HEK293 (cell line): Measurements from ENCODE around the gene CDC42.

Experiments
- ATF2 ChIP-seq: fragments of 450-650 bp; formaldehyde crosslinking; IDR thresholded peaks from 2 replicates; pipeline ENCODE4 v1.5.1; 2016; ENCODE audit warnings: missing biosample characterization, missing genetic modification characterization, low read depth
- BCL11A ChIP-seq: fragments of 450-650 bp; formaldehyde crosslinking; IDR thresholded peaks from 2 replicates; pipeline ENCODE4 v1.5.1; 2016; ENCODE audit warnings: low read depth, missing biosample characterization, missing genetic modification characterization
- REST ChIP-seq: fragments of 450-650 bp; formaldehyde crosslinking; IDR thresholded peaks from 2 replicates; pipeline ENCODE4 v1.5.1; 2016; ENCODE audit warnings: missing biosample characterization, missing genetic modification characterization
- ZBTB17 ChIP-seq: fragments of 450-650 bp; formaldehyde crosslinking; IDR thresholded peaks from 2 replicates; pipeline ENCODE4 v1.5.1; 2016; ENCODE audit warnings: missing biosample characterization, missing genetic modification characterization
- ZNF138 ChIP-seq: fragments of 450-650 bp; formaldehyde crosslinking; IDR thresholded peaks from 2 replicates; pipeline ENCODE4 v1.5.1; 2016; ENCODE audit warnings: missing biosample characterization, missing genetic modification characterization, borderline replicate concordance
- ZNF239 ChIP-seq: fragments of 450-650 bp; formaldehyde crosslinking; IDR thresholded peaks from 2 replicates; pipeline ENCODE4 v1.5.1; 2016; ENCODE audit warnings: missing biosample characterization, missing genetic modification characterization
- ZNF558 ChIP-seq: fragments of 450-650 bp; formaldehyde crosslinking; IDR thresholded peaks from 2 replicates; pipeline ENCODE4 v1.5.1; 2016; ENCODE audit warnings: missing biosample characterization, missing genetic modification characterization
- TF ChIP-seq, protein P1 (sequence below): fragments of 450-650 bp; formaldehyde crosslinking; IDR thresholded peaks from 2 replicates; pipeline ENCODE4 v1.5.1; 2016; ENCODE audit warnings: missing biosample characterization, missing genetic modification characterization
- TF ChIP-seq, protein P2 (sequence below): fragments of 450-650 bp; formaldehyde crosslinking; IDR thresholded peaks from 2 replicates; pipeline ENCODE4 v1.5.1; 2016; ENCODE audit warnings: missing biosample characterization, missing genetic modification characterization

DNA sequence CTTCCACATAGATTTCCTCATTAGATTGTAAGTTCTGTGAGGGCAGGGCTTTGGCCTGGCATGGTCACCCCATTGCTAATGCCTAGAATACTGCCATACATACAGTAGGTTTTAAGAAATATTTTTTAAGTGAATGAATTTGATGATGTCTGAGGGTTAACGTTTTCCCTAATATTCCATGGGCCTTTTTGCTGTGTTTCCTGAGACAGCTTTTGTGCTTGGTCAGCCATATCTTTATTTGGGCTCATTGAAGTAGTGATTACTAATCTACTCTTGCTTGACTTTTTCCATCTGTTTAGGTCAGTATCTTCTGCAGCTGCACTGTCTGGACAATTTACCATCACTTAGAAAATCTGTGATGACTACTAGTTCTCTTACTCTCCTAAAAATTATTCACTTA, 3.5 kb downstream of the CDC42 start:
- TF ChIP-seq ZNF558 = no peak
- no peak for TF ChIP-seq REST
- no peak for TF ChIP-seq BCL11A (tag by site-specific recombination)
- TF ChIP-seq, protein P1, sequence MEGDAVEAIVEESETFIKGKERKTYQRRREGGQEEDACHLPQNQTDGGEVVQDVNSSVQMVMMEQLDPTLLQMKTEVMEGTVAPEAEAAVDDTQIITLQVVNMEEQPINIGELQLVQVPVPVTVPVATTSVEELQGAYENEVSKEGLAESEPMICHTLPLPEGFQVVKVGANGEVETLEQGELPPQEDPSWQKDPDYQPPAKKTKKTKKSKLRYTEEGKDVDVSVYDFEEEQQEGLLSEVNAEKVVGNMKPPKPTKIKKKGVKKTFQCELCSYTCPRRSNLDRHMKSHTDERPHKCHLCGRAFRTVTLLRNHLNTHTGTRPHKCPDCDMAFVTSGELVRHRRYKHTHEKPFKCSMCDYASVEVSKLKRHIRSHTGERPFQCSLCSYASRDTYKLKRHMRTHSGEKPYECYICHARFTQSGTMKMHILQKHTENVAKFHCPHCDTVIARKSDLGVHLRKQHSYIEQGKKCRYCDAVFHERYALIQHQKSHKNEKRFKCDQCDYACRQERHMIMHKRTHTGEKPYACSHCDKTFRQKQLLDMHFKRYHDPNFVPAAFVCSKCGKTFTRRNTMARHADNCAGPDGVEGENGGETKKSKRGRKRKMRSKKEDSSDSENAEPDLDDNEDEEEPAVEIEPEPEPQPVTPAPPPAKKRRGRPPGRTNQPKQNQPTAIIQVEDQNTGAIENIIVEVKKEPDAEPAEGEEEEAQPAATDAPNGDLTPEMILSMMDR (tag by site-specific recombination) = no peak
- TF ChIP-seq ATF2 (tag by site-specific recombination) = no peak
- no peak for TF ChIP-seq ZNF138 (tag by site-specific recombination)
- no peak for TF ChIP-seq ZNF239 (tag by site-specific recombination)
- TF ChIP-seq, protein P2, sequence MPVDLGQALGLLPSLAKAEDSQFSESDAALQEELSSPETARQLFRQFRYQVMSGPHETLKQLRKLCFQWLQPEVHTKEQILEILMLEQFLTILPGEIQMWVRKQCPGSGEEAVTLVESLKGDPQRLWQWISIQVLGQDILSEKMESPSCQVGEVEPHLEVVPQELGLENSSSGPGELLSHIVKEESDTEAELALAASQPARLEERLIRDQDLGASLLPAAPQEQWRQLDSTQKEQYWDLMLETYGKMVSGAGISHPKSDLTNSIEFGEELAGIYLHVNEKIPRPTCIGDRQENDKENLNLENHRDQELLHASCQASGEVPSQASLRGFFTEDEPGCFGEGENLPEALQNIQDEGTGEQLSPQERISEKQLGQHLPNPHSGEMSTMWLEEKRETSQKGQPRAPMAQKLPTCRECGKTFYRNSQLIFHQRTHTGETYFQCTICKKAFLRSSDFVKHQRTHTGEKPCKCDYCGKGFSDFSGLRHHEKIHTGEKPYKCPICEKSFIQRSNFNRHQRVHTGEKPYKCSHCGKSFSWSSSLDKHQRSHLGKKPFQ (tag by site-specific recombination) = no peak
- TF ChIP-seq ZBTB17 = no peak
